HEK293 (cell line): ENCODE measurements around the gene ATP12A.

Experiments
- CTCF ChIA-PET: fragments of 350-600 bp; formaldehyde crosslinking; extraction: SDS; loops from one replicate; lab custom pipeline; 2021; ENCODE audit warnings: antibody characterized with exemption; lab: Yijun Ruan, JAX
- POLR2A ChIA-PET: fragments of 300-600 bp; formaldehyde crosslinking; extraction: SDS; loops from one replicate; lab custom pipeline; 2020; ENCODE audit warnings: antibody characterized with exemption, inconsistent platforms; lab: Yijun Ruan, JAX
- H3K27ac ChIP-seq: fragments of 200-500 bp; sonication (Bioruptor generic); 2 replicates; pipeline ENCODE4 v1.5.1; 2014; ENCODE audit warnings: low read depth, low read length, control low read depth, inconsistent platforms; ENCODE audit errors: extremely low read depth
- H3K36me3 ChIP-seq, 2 experiments: fragments of 200-500 bp in 1 of 2; sonication (Bioruptor generic) in 1 of 2; 1 replicate in 1 of 2; 2 replicates in 1 of 2; pipeline ENCODE4 v1.5.1; 2014 to 2017; ENCODE audit warnings: inconsistent platforms in 2 of 2, low read length in 2 of 2; ENCODE audit not compliant: control insufficient read depth in 2 of 2, insufficient read depth in 1 of 2
- H3K4me1 ChIP-seq: fragments of 200-500 bp; sonication (Bioruptor generic); 2 replicates; pipeline ENCODE4 v1.5.1; 2014; ENCODE audit warnings: mild to moderate bottlenecking, low read length, inconsistent platforms; ENCODE audit not compliant: control insufficient read depth, insufficient read depth
- H3K4me3 ChIP-seq: 2 replicates; pipeline ENCODE4 v1.5.1; 2011; ENCODE audit warnings: low read depth, mild to moderate bottlenecking, control low read depth, low read length, moderate library complexity
- H3K9me3 ChIP-seq: fragments of 200-500 bp; sonication (Bioruptor generic); 2 replicates; pipeline ENCODE4 v1.5.1; 2014; ENCODE audit warnings: low read depth, low read length, inconsistent platforms; ENCODE audit not compliant: control insufficient read depth, insufficient read depth
- EGR2 ChIP-seq: fragments of 450-650 bp; formaldehyde crosslinking; IDR thresholded peaks from 2 replicates; pipeline ENCODE4 v1.5.1; 2016; ENCODE audit warnings: low read depth, missing biosample characterization, missing genetic modification characterization
- PBX3 ChIP-seq: sonication (generic); formaldehyde crosslinking; IDR thresholded peaks from 2 replicates; pipeline ENCODE4 v1.8.1; 2022; ENCODE audit warnings: mild to moderate bottlenecking, moderate library complexity, missing genetic modification reagents
- PRDM10 ChIP-seq: fragments of 450-650 bp; formaldehyde crosslinking; IDR thresholded peaks from 2 replicates; pipeline ENCODE4 v1.5.1; 2016; ENCODE audit warnings: missing biosample characterization, missing genetic modification characterization
- SP3 ChIP-seq: fragments of 450-650 bp; formaldehyde crosslinking; IDR thresholded peaks from 2 replicates; pipeline ENCODE4 v1.5.1; 2016; ENCODE audit warnings: missing biosample characterization, missing genetic modification characterization
- ZBTB11 ChIP-seq: fragments of 450-650 bp; formaldehyde crosslinking; conservative IDR thresholded peaks from 2 replicates; pipeline ENCODE4 v1.5.1; 2016; ENCODE audit warnings: low read depth, missing biosample characterization, missing genetic modification characterization
- ZBTB26 ChIP-seq: fragments of 450-650 bp; formaldehyde crosslinking; optimal IDR thresholded peaks from 2 replicates; pipeline ENCODE3; 2016; ENCODE audit warnings: missing biosample characterization, mild to moderate bottlenecking, missing genetic modification characterization
- ZEB2 ChIP-seq: fragments of 450-650 bp; formaldehyde crosslinking; IDR thresholded peaks from 2 replicates; pipeline ENCODE4 v1.5.1; 2016; ENCODE audit warnings: missing biosample characterization, missing genetic modification characterization
- ZIC2 ChIP-seq: fragments of 450-650 bp; formaldehyde crosslinking; IDR thresholded peaks from 2 replicates; pipeline ENCODE4 v1.5.1; 2016; ENCODE audit warnings: missing biosample characterization, missing genetic modification characterization
- ZNF114 ChIP-seq: fragments of 450-650 bp; formaldehyde crosslinking; IDR thresholded peaks from 2 replicates; pipeline ENCODE4 v1.5.0; 2017; ENCODE audit warnings: missing biosample characterization, missing genetic modification characterization
- ZNF248 ChIP-seq: fragments of 450-650 bp; formaldehyde crosslinking; IDR thresholded peaks from 2 replicates; pipeline ENCODE4 v1.5.1; 2017; ENCODE audit warnings: missing biosample characterization, missing genetic modification characterization
- ZNF280C ChIP-seq: fragments of 450-650 bp; formaldehyde crosslinking; IDR thresholded peaks from 2 replicates; pipeline ENCODE4 v1.5.1; 2016; ENCODE audit warnings: missing biosample characterization, missing genetic modification characterization
- ZNF488 ChIP-seq: fragments of 450-650 bp; formaldehyde crosslinking; IDR thresholded peaks from 2 replicates; pipeline ENCODE4 v1.5.1; 2016; ENCODE audit warnings: missing biosample characterization, missing genetic modification characterization
- ZNF501 ChIP-seq: fragments of 450-650 bp; formaldehyde crosslinking; IDR thresholded peaks from 2 replicates; pipeline ENCODE4 v1.5.1; 2016; ENCODE audit warnings: missing biosample characterization, missing genetic modification characterization
- ZNF510 ChIP-seq: fragments of 450-650 bp; formaldehyde crosslinking; IDR thresholded peaks from 2 replicates; pipeline ENCODE4 v1.5.1; 2018; ENCODE audit warnings: mild to moderate bottlenecking, missing genetic modification characterization, missing biosample characterization; ENCODE audit not compliant: insufficient replicate concordance
- ZNF529 ChIP-seq: fragments of 450-650 bp; formaldehyde crosslinking; IDR thresholded peaks from 2 replicates; pipeline ENCODE4 v1.5.1; 2017; ENCODE audit warnings: missing genetic modification characterization, missing biosample characterization; ENCODE audit not compliant: insufficient replicate concordance
- ZNF548 ChIP-seq: fragments of 450-650 bp; formaldehyde crosslinking; IDR thresholded peaks from 2 replicates; pipeline ENCODE4 v1.5.1; 2016; ENCODE audit warnings: missing biosample characterization, missing genetic modification characterization
- ZNF596 ChIP-seq: fragments of 450-650 bp; IDR thresholded peaks from 2 replicates; pipeline ENCODE4 v1.5.0; 2018; ENCODE audit warnings: missing biosample characterization, mild to moderate bottlenecking, missing genetic modification characterization, moderate library complexity
- ZNF639 ChIP-seq: fragments of 450-650 bp; formaldehyde crosslinking; IDR thresholded peaks from 2 replicates; pipeline ENCODE4 v1.5.1; 2016; ENCODE audit warnings: missing biosample characterization, missing genetic modification characterization
- ZNF654 ChIP-seq: fragments of 450-650 bp; formaldehyde crosslinking; IDR thresholded peaks from 2 replicates; pipeline ENCODE4 v1.5.1; 2016; ENCODE audit warnings: low read depth, missing biosample characterization, missing genetic modification characterization
- ZNF830 ChIP-seq: fragments of 450-650 bp; IDR thresholded peaks from 2 replicates; pipeline ENCODE4 v1.5.0; 2018; ENCODE audit warnings: missing biosample characterization, missing genetic modification characterization, low read depth, mild to moderate bottlenecking, moderate library complexity
- ZNF843 ChIP-seq: fragments of 450-650 bp; formaldehyde crosslinking; IDR thresholded peaks from 2 replicates; pipeline ENCODE4 v1.5.1; 2016; ENCODE audit warnings: missing biosample characterization, missing genetic modification characterization

Gene ATP12A

GRCh38 chr13:24650161-24650560 is 30.0 kb upstream of the ATP12A start (continued):
- TF ChIP-seq ZBTB26 (tag by site-specific recombination) (no peak), ZNF529 (tag by site-specific recombination) (no peak), ZEB2 (tag by site-specific recombination) (no peak)
- TF ChIP-seq, all 188 proteins: peak for 0

GRCh38 chr13:24651718-24652345 is 28.4 kb upstream of the ATP12A start:
- ChIA-PET POLR2A (no interaction called here), CTCF (interaction anchor here (0.5 to 0.9 kb wide), 2 partner anchors 21 to 73 kb away, joined by 3 read pairs; no protein-coding TSS in a partner anchor)
- Histone ChIP-seq H3K4me3 (no peak overlapping the region), H3K27ac (no peak overlapping the region), H3K9me3 (no peaks in the 10 kb centered on the region), H3K36me3 (no peaks in the 10 kb centered on the region), H3K4me1 (no peaks in the 10 kb centered on the region)
- TF ChIP-seq ZNF596 (tag by site-specific recombination) (no peak), ZNF510 (tag by site-specific recombination) (no peak), ZNF114 (no peak), ZNF548 (tag by site-specific recombination) (no peak), EGR2 (no peak), ZNF501 (tag by site-specific recombination) (no peak), PBX3 (CRISPR knock-in tag) (no peak), ZNF654 (tag by site-specific recombination) (no peak), ZBTB11 (tag by site-specific recombination) (no peak), ZNF248 (tag by site-specific recombination) (no peak), ZNF280C (no peak), PRDM10 (tag by site-specific recombination) (no peak), ZNF830 (tag by site-specific recombination) (no peak), ZIC2 (no peak), SP3 (tag by site-specific recombination) (no peak), ZNF488 (no peak), ZEB2 (tag by site-specific recombination) (no peak), ZNF843 (tag by site-specific recombination) (no peak), ZNF639 (tag by site-specific recombination) (no peak)
